GM18505 (cell line): ENCODE results near the gene BACE2.
"Not testable (repeated sequence)": the region's sequence is repeated elsewhere in the genome, so short reads cannot be mapped to it uniquely, and the experiment has no call there.

Experiments used
- ATAC-seq: cut with Tn5 transposase; IDR thresholded peaks from one replicate; pipeline ENCODE4 v1.9.1; 2021; ENCODE audit not compliant: unreplicated experiment
- POLR2A ChIP-seq: IDR thresholded peaks from 4 replicates; pipeline ENCODE4 v1.6.1; 2011; ENCODE audit warnings: borderline replicate concordance; ENCODE audit not compliant: insufficient read depth, insufficient read length; ENCODE audit errors: extremely low read depth

The BACE2 gene

GRCh38 chr21:41236352-41236973 is 68.5 kb downstream of the BACE2 start:
- TF ChIP-seq POLR2A, result no peak

GRCh38 chr21:41238081-41238796 is 70.3 kb downstream of the BACE2 start:
- ATAC-seq, result not testable (repeated sequence)

More at GRCh38 chr21:41236352-41236973, 68.5 kb downstream of the BACE2 start:
- ATAC-seq, result no peak

- no peak for TF ChIP-seq POLR2A
- ATAC-seq, result no peak
Observed at GRCh38 chr21:41240040-41240439, 72.1 kb downstream of the BACE2 start.

- no peak for TF ChIP-seq POLR2A
- no peak for ATAC-seq
Observed at GRCh38 chr21:41241341-41241740, 73.4 kb downstream of the BACE2 start.

GRCh38 chr21:41242238-41242829 is 74.4 kb downstream of the BACE2 start:
- no peak for TF ChIP-seq POLR2A
- no peak for ATAC-seq

- no peak for ATAC-seq
- no peak for TF ChIP-seq POLR2A
Observed at GRCh38 chr21:41243107-41243506, 75.1 kb downstream of the BACE2 start.

- not testable (repeated sequence) for ATAC-seq
Observed at GRCh38 chr21:41244266-41244880, 76.4 kb downstream of the BACE2 start.

GRCh38 chr21:41245509-41246135 is 77.7 kb downstream of the BACE2 start:
- TF ChIP-seq POLR2A, result no peak

GRCh38 chr21:41246808-41247207 is 78.8 kb downstream of the BACE2 start:
- no peak for TF ChIP-seq POLR2A
- no peak for ATAC-seq

More at GRCh38 chr21:41245509-41246135, 77.7 kb downstream of the BACE2 start:
- no peak for ATAC-seq

GRCh38 chr21:41247561-41248545 is 79.9 kb downstream of the BACE2 start:
- no peak for ATAC-seq
- no peak for TF ChIP-seq POLR2A

- no peak for TF ChIP-seq POLR2A
- ATAC-seq, result no peak
Observed at GRCh38 chr21:41249476-41249875, 81.5 kb downstream of the BACE2 start.

- ATAC-seq, result no peak
Observed at GRCh38 chr21:41250519-41250918, 82.6 kb downstream of the BACE2 start.

More at GRCh38 chr21:41250519-41250918, 82.6 kb downstream of the BACE2 start:
- TF ChIP-seq POLR2A, result no peak
